Measurements from ENCODE around the gene TTC4. TPM values are rescaled to one million over a fixed set of nuclear protein-coding genes. Genes with fewer than 3 reads are reported as not detected.

Gene TTC4
- total RNA-seq, 3 donors from 2014 or later (not counting 1 experiment from before 2014, with no cell fraction given): 7.8 to 13.6 (median 10.0) TPM

DNA sequence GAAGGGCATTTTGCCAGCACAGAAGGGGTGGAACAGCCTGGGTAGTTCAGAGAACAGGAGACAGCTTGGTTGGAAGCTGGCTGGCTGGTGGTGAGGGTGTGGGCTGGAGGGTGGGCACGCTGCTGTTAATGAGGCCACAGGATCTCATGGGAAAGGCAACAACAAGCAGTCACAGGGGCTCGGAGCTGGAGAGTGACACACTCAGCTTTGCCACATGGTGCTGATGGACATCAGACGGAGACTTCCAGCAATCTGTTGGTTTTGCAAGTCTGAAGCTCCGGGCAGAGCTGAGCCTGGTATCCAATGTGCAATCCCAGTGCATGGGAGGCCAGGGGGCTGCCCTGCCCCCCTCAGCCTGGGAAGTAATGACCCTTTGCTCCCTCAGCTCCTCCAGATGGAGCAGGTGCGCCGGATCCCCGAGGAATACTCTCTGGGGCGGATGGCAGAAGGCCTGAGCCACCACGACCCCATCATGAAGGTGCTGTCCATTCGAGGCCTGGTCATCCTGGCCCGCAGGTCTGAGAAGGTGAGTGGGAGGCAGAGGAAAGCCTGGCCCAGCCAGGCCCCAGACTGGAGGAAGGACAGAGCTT, 15.6 kb upstream of the TTC4 start:
- Mint-ChIP-seq H3K4me3 (no peak overlapping the region), H3K4me1 (no peaks in the 10 kb centered on the region), H3K36me3 (no peaks in the 10 kb centered on the region), H3K27me3 (ENCODE audit: low read depth in 2 of 2) (no peaks in the 10 kb centered on the region), H3K9me3 (no peaks in the 10 kb centered on the region), H3K27ac (no peak overlapping the region)
- Histone ChIP-seq H3K4me1 (ENCODE audit: control insufficient read depth, insufficient read depth, low read length) (no peaks in the 10 kb centered on the region), H3K9me3 (ENCODE audit: control insufficient read depth, insufficient read depth, low read length) (no peaks in the 10 kb centered on the region), H3K36me3 (ENCODE audit: control insufficient read depth, insufficient read depth, low read length) (no peaks in the 10 kb centered on the region), H3K4me3 (ENCODE audit: low read length) (no peak overlapping the region), H3K27ac (ENCODE audit: low read length) (no peak overlapping the region), H3K27me3 (ENCODE audit: control insufficient read depth, insufficient read depth, low read length) (no peaks in the 10 kb centered on the region)
- 91% methylated on average over 11 of the region's 11 CpGs for WGBS (ENCODE audit: insufficient coverage)
- TF ChIP-seq, protein P1, sequence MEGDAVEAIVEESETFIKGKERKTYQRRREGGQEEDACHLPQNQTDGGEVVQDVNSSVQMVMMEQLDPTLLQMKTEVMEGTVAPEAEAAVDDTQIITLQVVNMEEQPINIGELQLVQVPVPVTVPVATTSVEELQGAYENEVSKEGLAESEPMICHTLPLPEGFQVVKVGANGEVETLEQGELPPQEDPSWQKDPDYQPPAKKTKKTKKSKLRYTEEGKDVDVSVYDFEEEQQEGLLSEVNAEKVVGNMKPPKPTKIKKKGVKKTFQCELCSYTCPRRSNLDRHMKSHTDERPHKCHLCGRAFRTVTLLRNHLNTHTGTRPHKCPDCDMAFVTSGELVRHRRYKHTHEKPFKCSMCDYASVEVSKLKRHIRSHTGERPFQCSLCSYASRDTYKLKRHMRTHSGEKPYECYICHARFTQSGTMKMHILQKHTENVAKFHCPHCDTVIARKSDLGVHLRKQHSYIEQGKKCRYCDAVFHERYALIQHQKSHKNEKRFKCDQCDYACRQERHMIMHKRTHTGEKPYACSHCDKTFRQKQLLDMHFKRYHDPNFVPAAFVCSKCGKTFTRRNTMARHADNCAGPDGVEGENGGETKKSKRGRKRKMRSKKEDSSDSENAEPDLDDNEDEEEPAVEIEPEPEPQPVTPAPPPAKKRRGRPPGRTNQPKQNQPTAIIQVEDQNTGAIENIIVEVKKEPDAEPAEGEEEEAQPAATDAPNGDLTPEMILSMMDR (IDR thresholded peaks at IDR 0.05): no peak
- ATAC-seq (no peak), DNase-seq (no peak)
- intact Hi-C loops (cut with micrococcal nuclease): no loop called here

DNA sequence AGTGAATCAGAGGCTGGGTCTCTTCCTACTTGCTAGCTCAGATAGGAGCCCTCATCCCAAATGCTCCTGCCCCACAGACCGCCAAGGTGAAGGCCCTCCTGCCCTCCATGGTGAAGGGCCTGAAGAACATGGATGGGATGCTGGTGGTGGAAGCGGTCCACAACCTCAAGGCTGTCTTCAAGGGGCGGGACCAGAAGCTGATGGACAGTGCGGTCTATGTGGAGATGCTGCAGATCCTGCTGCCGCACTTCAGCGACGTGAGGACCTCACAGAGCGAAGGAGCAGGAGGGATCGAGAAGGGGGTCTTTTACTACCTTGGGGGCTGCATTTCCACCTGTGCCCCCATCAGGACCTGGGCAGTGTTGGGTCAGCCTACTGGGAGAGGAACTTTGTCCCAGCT, 14.6 kb upstream of the TTC4 start:
- Histone ChIP-seq H3K36me3 (ENCODE audit: control insufficient read depth, insufficient read depth, low read length) (no peaks in the 10 kb centered on the region), H3K4me1 (ENCODE audit: control insufficient read depth, insufficient read depth, low read length) (no peaks in the 10 kb centered on the region), H3K27me3 (ENCODE audit: control insufficient read depth, insufficient read depth, low read length) (no peaks in the 10 kb centered on the region), H3K4me3 (ENCODE audit: low read length) (no peak overlapping the region), H3K27ac (ENCODE audit: low read length) (no peak overlapping the region), H3K9me3 (ENCODE audit: control insufficient read depth, insufficient read depth, low read length) (no peaks in the 10 kb centered on the region)
- Mint-ChIP-seq H3K9me3 (no peaks in the 10 kb centered on the region), H3K4me1 (no peaks in the 10 kb centered on the region), H3K27me3 (ENCODE audit: low read depth in 2 of 2) (peaks cover 0 to 3% of the 10 kb centered on the region in 2 donors), H3K4me3 (no peak overlapping the region), H3K36me3 (no peaks in the 10 kb centered on the region), H3K27ac (no peak overlapping the region)
- intact Hi-C loops (cut with micrococcal nuclease): no loop called here
- TF ChIP-seq, protein P1 (IDR thresholded peaks at IDR 0.05): no peak
- ATAC-seq (no peak), DNase-seq (no peak)
- WGBS (ENCODE audit: insufficient coverage): 91% methylated on average over 9 of the region's 9 CpGs

DNA sequence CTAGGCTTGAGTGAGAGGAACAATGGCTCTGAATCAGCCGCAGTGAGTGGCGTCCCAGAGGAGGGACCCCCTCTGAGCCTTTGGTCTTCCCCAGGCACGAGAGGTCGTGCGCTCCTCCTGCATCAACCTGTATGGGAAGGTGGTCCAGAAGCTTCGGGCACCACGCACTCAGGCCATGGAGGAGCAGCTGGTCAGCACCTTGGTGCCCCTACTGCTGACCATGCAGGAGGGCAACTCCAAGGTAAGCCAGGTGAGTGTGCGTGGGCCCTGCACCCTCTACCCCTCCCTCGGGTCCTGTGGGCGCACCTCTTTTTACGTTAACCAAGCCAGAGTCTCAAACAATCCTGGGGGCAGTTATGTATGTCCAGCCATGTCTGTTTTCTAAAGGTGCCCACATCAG, 13.7 kb upstream of the TTC4 start:
- Histone ChIP-seq H3K27ac (ENCODE audit: low read length) (no peak overlapping the region), H3K4me1 (ENCODE audit: control insufficient read depth, insufficient read depth, low read length) (no peaks in the 10 kb centered on the region), H3K27me3 (ENCODE audit: control insufficient read depth, insufficient read depth, low read length) (no peaks in the 10 kb centered on the region), H3K36me3 (ENCODE audit: control insufficient read depth, insufficient read depth, low read length) (no peaks in the 10 kb centered on the region), H3K9me3 (ENCODE audit: control insufficient read depth, insufficient read depth, low read length) (no peaks in the 10 kb centered on the region), H3K4me3 (ENCODE audit: low read length) (no peak overlapping the region)
- intact Hi-C loops (cut with micrococcal nuclease): no loop called here
- no peak for DNase-seq
- Mint-ChIP-seq H3K9me3 (no peaks in the 10 kb centered on the region), H3K36me3 (no peaks in the 10 kb centered on the region), H3K27me3 (ENCODE audit: low read depth in 2 of 2) (peaks cover 1 to 3% of the 10 kb centered on the region in 2 donors), H3K4me1 (no peaks in the 10 kb centered on the region), H3K4me3 (no peak overlapping the region), H3K27ac (no peak overlapping the region)
- whole genome bisulfite sequencing (ENCODE audit: insufficient coverage): 92% methylated on average over 11 of the region's 11 CpGs
- ATAC-seq: no peak
- TF ChIP-seq, protein P1 (IDR thresholded peaks at IDR 0.05): no peak

DNA sequence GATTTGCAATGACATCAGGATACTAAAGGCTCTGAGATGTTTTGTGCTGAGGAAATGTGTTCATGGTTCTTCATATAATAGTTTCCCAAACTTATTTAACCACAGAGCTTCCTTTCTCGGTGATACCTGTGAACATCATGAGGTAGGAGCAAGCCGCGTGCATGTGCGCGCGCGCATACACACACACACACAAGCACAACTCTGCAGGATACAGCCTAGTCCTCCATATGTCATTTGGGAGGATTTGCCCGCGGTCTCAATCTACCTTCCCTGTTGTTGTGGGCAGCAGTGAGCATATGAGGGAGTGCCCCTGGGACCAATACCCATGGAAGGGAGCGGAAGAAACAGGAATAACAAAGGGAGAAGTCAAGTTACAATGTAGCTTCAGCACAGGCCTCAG, 12.2 kb upstream of the TTC4 start:
- H3K27me3 Mint-ChIP-seq (ENCODE audit: low read depth in 2 of 2): peaks cover 3 to 14% of the 10 kb centered on the region in 2 donors
- 93% methylated on average over 10 of the region's 10 CpGs for WGBS (ENCODE audit: insufficient coverage)
- no peak for ATAC-seq

More for the DNA sequence above, 12.2 kb upstream of the TTC4 start:
- Mint-ChIP-seq H3K9me3 (no peaks in the 10 kb centered on the region), H3K27ac (no peak overlapping the region), H3K4me3 (no peak overlapping the region), H3K36me3 (no peaks in the 10 kb centered on the region), H3K4me1 (no peaks in the 10 kb centered on the region)
- H3K27ac ChIP-seq (ENCODE audit: low read length): no peak overlapping the region
- TF ChIP-seq, protein P1 (IDR thresholded peaks at IDR 0.05): no peak
- H3K36me3 ChIP-seq (ENCODE audit: control insufficient read depth, insufficient read depth, low read length): no peaks in the 10 kb centered on the region
- intact Hi-C loops (cut with micrococcal nuclease): no loop called here
- no peaks in the 10 kb centered on the region for H3K4me1 ChIP-seq (ENCODE audit: control insufficient read depth, insufficient read depth, low read length)
- no peaks in the 10 kb centered on the region for H3K9me3 ChIP-seq (ENCODE audit: control insufficient read depth, insufficient read depth, low read length)
- H3K27me3 ChIP-seq (ENCODE audit: control insufficient read depth, insufficient read depth, low read length): no peaks in the 10 kb centered on the region
- no peak overlapping the region for H3K4me3 ChIP-seq (ENCODE audit: low read length)
- no peak for DNase-seq

Measured in natural killer cell (primary cell).